ENCODE data around the gene PSMB7.

PSMB7 gene

DNA sequence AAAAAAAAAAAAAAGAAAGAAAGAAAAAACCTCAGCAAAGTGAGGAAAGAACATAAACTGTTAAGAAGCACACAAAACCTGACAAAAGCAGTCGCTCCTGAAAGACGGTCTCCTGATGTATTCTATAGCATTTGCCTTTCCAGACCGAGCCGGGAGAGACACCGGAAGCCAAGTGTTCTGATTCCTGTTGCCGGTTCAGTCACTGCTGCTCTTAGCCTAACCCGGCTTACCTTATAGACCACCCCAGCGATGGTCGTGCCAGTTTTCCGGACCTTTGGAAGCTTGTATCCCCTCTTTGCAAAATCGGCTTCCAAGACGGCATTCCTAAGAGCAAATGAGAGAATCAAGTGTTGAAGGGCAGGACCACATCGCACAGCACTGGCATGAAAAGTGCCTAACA lies 630 bp downstream of the PSMB7 start:
- no peak for DNase-seq (ENCODE audit: extremely low read depth, insufficient read length)
- peak overlapping the region; percentile 92 for H3K4me3 ChIP-seq (replicated peaks; ENCODE audit: low read depth, low read length)
- H3K27me3 ChIP-seq (replicated peaks; ENCODE audit: control insufficient read depth, insufficient read depth, low read length), result no peaks in the 10 kb centered on the region
- H3K36me3 ChIP-seq (ENCODE audit: control insufficient read depth, insufficient read depth, low read length), result peaks cover 13% of the 10 kb centered on the region
- TF ChIP-seq CTCF (IDR thresholded peaks at IDR 0.05; ENCODE audit: insufficient read depth, low read length, poor library complexity, severe bottlenecking), result no peak

DNA sequence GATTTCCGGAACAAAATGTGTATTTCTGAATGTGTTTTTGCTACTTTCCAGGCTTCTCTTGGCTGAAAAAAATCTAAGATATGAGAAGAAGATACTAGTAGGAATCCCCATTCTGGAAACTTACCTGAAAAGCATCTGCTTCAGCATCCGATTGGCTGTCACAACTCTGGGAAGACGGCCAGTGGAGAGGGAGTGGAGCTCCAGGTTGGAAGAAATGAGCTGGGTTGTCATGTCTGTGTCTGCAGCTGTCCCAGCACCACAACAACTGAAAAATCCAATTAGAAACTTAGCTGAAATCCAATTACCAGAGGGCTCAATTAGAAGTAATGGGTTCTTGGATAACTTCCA lies 3.0 kb downstream of the PSMB7 start:
- Histone ChIP-seq H3K36me3 (ENCODE audit: control insufficient read depth, insufficient read depth, low read length) (peaks cover 22% of the 10 kb centered on the region), H3K4me3 (replicated peaks; ENCODE audit: low read depth, low read length) (no peak overlapping the region), H3K27me3 (replicated peaks; ENCODE audit: control insufficient read depth, insufficient read depth, low read length) (no peaks in the 10 kb centered on the region)
- no peak for DNase-seq (ENCODE audit: extremely low read depth, insufficient read length)
- no peak for TF ChIP-seq CTCF (IDR thresholded peaks at IDR 0.05; ENCODE audit: insufficient read depth, low read length, poor library complexity, severe bottlenecking)

DNA sequence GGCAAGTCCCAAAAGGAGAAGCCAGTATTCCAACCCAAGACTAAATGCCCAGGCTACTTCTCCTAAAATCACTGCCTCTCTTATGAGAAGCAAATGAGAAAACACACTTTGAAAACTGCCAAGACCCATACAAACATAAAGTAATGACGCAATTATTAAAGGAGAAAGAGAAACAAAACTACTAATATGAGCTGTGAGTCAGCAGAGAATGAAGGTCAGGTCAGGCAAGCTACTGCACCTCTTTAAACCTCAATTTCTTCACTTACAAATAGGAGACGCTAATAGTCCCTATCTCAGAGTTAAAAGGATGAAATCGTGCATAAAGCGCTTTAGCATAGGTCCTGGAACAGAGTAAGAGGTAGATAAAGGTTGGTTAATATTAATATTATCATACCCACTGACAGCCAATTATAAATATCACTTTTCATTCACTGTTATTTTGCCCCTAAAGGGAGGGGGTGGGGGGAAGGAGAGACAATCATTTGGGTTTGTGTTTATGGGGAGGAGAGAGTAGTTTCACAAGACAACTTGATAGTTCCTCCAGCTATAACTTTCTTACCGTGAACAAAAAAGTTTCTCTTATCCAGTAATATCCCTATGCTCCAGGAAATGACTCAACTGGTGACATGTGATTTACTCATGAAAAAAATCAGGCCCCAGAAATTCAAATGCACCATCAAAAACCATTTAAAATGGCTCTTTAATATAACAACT lies 3.6 kb downstream of the PSMB7 start:
- DNase-seq (ENCODE audit: extremely low read depth, insufficient read length), result no peak

DNA sequence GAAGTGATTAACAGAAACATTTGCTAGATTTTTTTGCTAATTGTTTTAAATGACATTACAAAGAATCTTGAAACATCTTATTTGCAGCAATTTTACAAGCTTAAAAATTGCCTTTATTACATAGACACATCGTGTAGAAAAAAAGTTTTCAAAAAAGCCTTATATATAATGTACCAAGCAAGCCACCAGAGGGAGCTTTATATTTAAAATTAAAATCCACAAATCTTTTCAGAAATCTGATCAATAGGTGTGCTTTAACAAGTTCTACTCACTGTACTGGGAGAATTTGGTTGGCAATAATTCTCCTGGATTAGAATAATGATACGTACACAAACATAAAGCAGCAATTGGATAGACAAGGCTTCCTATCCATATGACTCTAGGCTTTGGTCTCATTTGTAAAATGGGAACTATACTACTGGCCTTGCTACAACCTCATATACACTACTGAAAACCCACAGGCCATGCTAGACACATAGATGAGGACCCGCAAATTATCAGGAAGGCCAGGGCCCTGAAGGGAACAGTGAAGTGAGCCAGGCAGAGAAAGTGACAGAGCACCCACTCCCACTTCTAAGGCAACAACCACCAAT lies 4.8 kb downstream of the PSMB7 start:
- peak; percentile 30 for TF ChIP-seq CTCF (IDR thresholded peaks at IDR 0.05; ENCODE audit: insufficient read depth, low read length, poor library complexity, severe bottlenecking)
- no peak overlapping the region for H3K4me3 ChIP-seq (replicated peaks; ENCODE audit: low read depth, low read length)
- H3K36me3 ChIP-seq (ENCODE audit: control insufficient read depth, insufficient read depth, low read length), result peaks cover 25% of the 10 kb centered on the region
- DNase-seq (ENCODE audit: extremely low read depth, insufficient read length), result no peak
- H3K27me3 ChIP-seq (replicated peaks; ENCODE audit: control insufficient read depth, insufficient read depth, low read length), result no peaks in the 10 kb centered on the region

More for the DNA sequence above, 3.6 kb downstream of the PSMB7 start:
- Histone ChIP-seq H3K27me3 (replicated peaks; ENCODE audit: control insufficient read depth, insufficient read depth, low read length) (no peaks in the 10 kb centered on the region), H3K36me3 (ENCODE audit: control insufficient read depth, insufficient read depth, low read length) (peaks cover 22% of the 10 kb centered on the region), H3K4me3 (replicated peaks; ENCODE audit: low read depth, low read length) (no peak overlapping the region)
- no peak for TF ChIP-seq CTCF (IDR thresholded peaks at IDR 0.05; ENCODE audit: insufficient read depth, low read length, poor library complexity, severe bottlenecking)

DNA sequence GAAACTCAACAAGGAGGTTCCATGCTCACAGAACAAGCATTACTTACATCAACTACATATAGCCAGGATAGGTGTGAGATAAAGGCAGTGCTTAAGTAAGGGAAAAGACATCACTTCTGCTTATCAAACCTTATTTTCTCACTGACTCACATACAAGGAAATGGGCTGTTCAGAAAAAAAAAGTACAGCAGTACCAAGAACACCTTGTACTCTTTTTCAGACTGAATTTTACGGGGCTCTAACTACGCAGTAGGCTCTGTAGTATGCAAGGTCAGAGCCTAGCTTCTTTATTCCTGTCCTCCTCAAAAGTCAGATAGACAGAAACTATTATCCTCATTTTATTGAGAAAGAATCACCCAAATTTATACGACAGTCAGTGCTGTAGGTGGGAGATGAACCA lies 5.8 kb downstream of the PSMB7 start:
- H3K36me3 ChIP-seq (ENCODE audit: control insufficient read depth, insufficient read depth, low read length), result peaks cover 26% of the 10 kb centered on the region
- H3K27me3 ChIP-seq (replicated peaks; ENCODE audit: control insufficient read depth, insufficient read depth, low read length), result no peaks in the 10 kb centered on the region
- no peak for TF ChIP-seq CTCF (IDR thresholded peaks at IDR 0.05; ENCODE audit: insufficient read depth, low read length, poor library complexity, severe bottlenecking)
- H3K4me3 ChIP-seq (replicated peaks; ENCODE audit: low read depth, low read length), result no peak overlapping the region
- no peak for DNase-seq (ENCODE audit: extremely low read depth, insufficient read length)
